IMR-90 (cell line): Measurements from ENCODE around the gene SPATA13. TPM values are rescaled to one million over a fixed set of nuclear protein-coding genes. Genes with fewer than 3 reads are reported as not detected.

ENCODE experiments used
- ATAC-seq: fragments of 200-7000 bp; cut with Tn5 transposase; 2 replicates; pipeline ENCODE4 v1.9.1; 2020; ENCODE audit warnings: low read depth, mild to moderate bottlenecking, moderate library complexity
- BruUV-seq: library from RNA; stranded (reverse); fragments of 400-500 nt; replicated peaks from 2 replicates; lab custom pipeline; 2021; lab: Mats Ljungman, UMichigan
- CTCF ChIA-PET: fragments of 300-600 bp; formaldehyde crosslinking; extraction: SDS; loops from one replicate; lab custom pipeline; 2021; ENCODE audit warnings: antibody characterized with exemption; lab: Yijun Ruan, JAX
- POLR2A ChIA-PET: fragments of 300-600 bp; sonication (Branson Sonifier 250); formaldehyde crosslinking; loops from one replicate; lab custom pipeline; 2022; ENCODE audit warnings: antibody characterized with exemption; ENCODE audit not compliant: unreplicated experiment; lab: Charles Lee
- DNase-seq: peaks from one replicate; pipeline ENCODE4 v3.0.0; 2013
- H2AFZ ChIP-seq: replicated peaks from 2 replicates; pipeline ENCODE3; 2013; ENCODE audit warnings: low read length, mild to moderate bottlenecking; ENCODE audit not compliant: poor library complexity
- H2AK5ac ChIP-seq: 2 replicates; pipeline ENCODE4 v1.6.1; 2013; ENCODE audit warnings: low read depth, low read length, inconsistent platforms
- H2AK9ac ChIP-seq: replicated peaks from 2 replicates; pipeline ENCODE3; 2013; ENCODE audit warnings: mild to moderate bottlenecking, low read depth, low read length, moderate library complexity; ENCODE audit not compliant: poor library complexity
- H2BK120ac ChIP-seq: 2 replicates; pipeline ENCODE4 v1.6.1; 2013; ENCODE audit warnings: low read depth, low read length, inconsistent platforms
- H2BK15ac ChIP-seq: 3 replicates; pipeline ENCODE4 v1.6.1; 2013; ENCODE audit warnings: low read depth, low read length, inconsistent platforms
- H2BK20ac ChIP-seq: 2 replicates; pipeline ENCODE4 v1.6.1; 2013; ENCODE audit warnings: low read depth, mild to moderate bottlenecking, inconsistent platforms, low read length, moderate library complexity
- H2BK5ac ChIP-seq: 2 replicates; pipeline ENCODE4 v1.6.1; 2013; ENCODE audit warnings: mild to moderate bottlenecking, low read depth, low read length, inconsistent platforms; ENCODE audit not compliant: poor library complexity, severe bottlenecking
- H3K14ac ChIP-seq: replicated peaks from 2 replicates; pipeline ENCODE4 v1.6.1; 2013; ENCODE audit warnings: low read depth, low read length, inconsistent platforms
- H3K18ac ChIP-seq: 2 replicates; pipeline ENCODE4 v1.6.1; 2013; ENCODE audit warnings: low read depth, low read length, control low read depth
- H3K23ac ChIP-seq: 2 replicates; pipeline ENCODE4 v1.6.1; 2013; ENCODE audit warnings: low read depth, low read length, inconsistent platforms
- H3K27ac ChIP-seq: 2 replicates; pipeline ENCODE4 v1.5.1; 2013; ENCODE audit warnings: mild to moderate bottlenecking, control low read depth, low read length; ENCODE audit not compliant: insufficient read depth
- H3K27me3 ChIP-seq: 2 replicates; pipeline ENCODE4 v1.6.1; 2013; ENCODE audit warnings: low read length; ENCODE audit not compliant: control insufficient read depth, insufficient read depth
- H3K36me3 ChIP-seq: 2 replicates; pipeline ENCODE4 v1.6.1; 2013; ENCODE audit warnings: low read length, mixed read lengths; ENCODE audit not compliant: control insufficient read depth, insufficient read depth
- H3K4ac ChIP-seq: 2 replicates; pipeline ENCODE4 v1.6.1; 2013; ENCODE audit warnings: low read depth, low read length, inconsistent platforms
- H3K4me1 ChIP-seq: 2 replicates; pipeline ENCODE4 v1.6.1; 2013; ENCODE audit warnings: low read length, mixed read lengths; ENCODE audit not compliant: control insufficient read depth, insufficient read depth
- H3K4me2 ChIP-seq: 2 replicates; pipeline ENCODE4 v1.6.1; 2013; ENCODE audit warnings: low read depth, mild to moderate bottlenecking, control low read depth, low read length, moderate library complexity
- H3K4me3 ChIP-seq: 2 replicates; pipeline ENCODE4 v1.5.1; 2013; ENCODE audit warnings: low read depth, mild to moderate bottlenecking, control low read depth, low read length, moderate library complexity; ENCODE audit not compliant: insufficient read depth
- H3K56ac ChIP-seq: 2 replicates; pipeline ENCODE4 v1.6.1; 2013; ENCODE audit warnings: low read length, inconsistent platforms; ENCODE audit not compliant: insufficient read depth; ENCODE audit errors: extremely low read depth
- H3K79me1 ChIP-seq, 2 experiments: 2 replicates each; pipeline ENCODE4 v1.6.1; 2013; ENCODE audit warnings: low read length in 2 of 2, inconsistent platforms in 1 of 2, low read depth in 1 of 2
- H3K9ac ChIP-seq: 2 replicates; pipeline ENCODE4 v1.6.1; 2013; ENCODE audit warnings: low read depth, low read length, control low read depth
- H3K9me1 ChIP-seq: 2 replicates; pipeline ENCODE4 v1.6.1; 2013; ENCODE audit warnings: low read length, inconsistent platforms; ENCODE audit not compliant: insufficient read depth
- H3K9me3 ChIP-seq: 2 replicates; pipeline ENCODE4 v1.6.1; 2013; ENCODE audit warnings: low read length; ENCODE audit not compliant: control insufficient read depth, insufficient read depth
- H4K20me1 ChIP-seq: 2 replicates; pipeline ENCODE4 v1.6.1; 2013; ENCODE audit warnings: low read length, inconsistent platforms; ENCODE audit not compliant: insufficient read depth
- H4K5ac ChIP-seq: 2 replicates; pipeline ENCODE4 v1.6.1; 2013; ENCODE audit warnings: mild to moderate bottlenecking, low read depth, low read length, control low read depth
- H4K8ac ChIP-seq, 2 experiments: 2 replicates each; pipeline ENCODE4 v1.6.1; 2013; ENCODE audit warnings: low read depth in 2 of 2, low read length in 2 of 2, control low read depth in 1 of 2, inconsistent platforms in 1 of 2
- H4K91ac ChIP-seq: 2 replicates; pipeline ENCODE4 v1.6.1; 2013; ENCODE audit warnings: low read depth, low read length, inconsistent platforms; ENCODE audit not compliant: insufficient read depth
- BHLHE40 ChIP-seq: fragments of 150-350 bp; IDR thresholded peaks from 2 replicates; pipeline ENCODE4 v1.6.1; 2016; ENCODE audit warnings: mild to moderate bottlenecking, low read depth, low read length
- CEBPB ChIP-seq: IDR thresholded peaks from 2 replicates; pipeline ENCODE4 v1.6.1; 2012; ENCODE audit warnings: low read depth, low read length, improper control_type of control experiment
- CHD1 ChIP-seq: IDR thresholded peaks from 2 replicates; pipeline ENCODE4 v1.6.1; 2012; ENCODE audit warnings: low read depth, low read length, improper control_type of control experiment
- CTCF ChIP-seq: conservative IDR thresholded peaks from 2 replicates; pipeline ENCODE4 v1.5.1; 2012; ENCODE audit warnings: mild to moderate bottlenecking, low read depth, low read length, improper control_type of control experiment
- FOS ChIP-seq: fragments of 150-350 bp; IDR thresholded peaks from 2 replicates; pipeline ENCODE4 v1.6.1; 2016; ENCODE audit warnings: low read depth, low read length
- MAFK ChIP-seq: IDR thresholded peaks from 2 replicates; pipeline ENCODE4 v1.6.1; 2012; ENCODE audit warnings: low read depth, low read length, improper control_type of control experiment
- MAZ ChIP-seq: IDR thresholded peaks from 2 replicates; pipeline ENCODE4 v1.6.1; 2012; ENCODE audit warnings: low read depth, mild to moderate bottlenecking, low read length, improper control_type of control experiment, moderate library complexity, borderline replicate concordance
- MXI1 ChIP-seq: IDR thresholded peaks from 2 replicates; pipeline ENCODE4 v1.6.1; 2012; ENCODE audit warnings: low read depth, mild to moderate bottlenecking, low read length, moderate library complexity, borderline replicate concordance
- NFE2L2 ChIP-seq: fragments of 150-350 bp; IDR thresholded peaks from 2 replicates; pipeline ENCODE4 v1.6.1; 2016; ENCODE audit warnings: low read depth, mild to moderate bottlenecking, low read length
- POLR2A ChIP-seq: IDR thresholded peaks from 2 replicates; pipeline ENCODE4 v1.6.1; 2012; ENCODE audit warnings: mild to moderate bottlenecking, low read depth, low read length
- RAD21 ChIP-seq: IDR thresholded peaks from 2 replicates; pipeline ENCODE4 v1.6.1; 2012; ENCODE audit warnings: low read length, improper control_type of control experiment
- RCOR1 ChIP-seq: IDR thresholded peaks from 2 replicates; pipeline ENCODE4 v1.6.1; 2012; ENCODE audit warnings: mild to moderate bottlenecking, low read length, improper control_type of control experiment; ENCODE audit not compliant: insufficient replicate concordance
- RFX5 ChIP-seq: IDR thresholded peaks from 2 replicates; pipeline ENCODE4 v1.8.0; 2012; ENCODE audit warnings: low read depth, mild to moderate bottlenecking, low read length, moderate library complexity
- SMC3 ChIP-seq: fragments of 150-350 bp; IDR thresholded peaks from 2 replicates; pipeline ENCODE4 v1.6.1; 2016; ENCODE audit warnings: low read depth, mild to moderate bottlenecking, antibody characterized with exemption, low read length, moderate library complexity
- WGBS, 2 experiments: methylation state at CpG; one replicate each; pipeline versions ENCODE4 v1.1.5 to v1.1.7; 2013; ENCODE audit warnings: missing lambda C conversion rate in 2 of 2; ENCODE audit not compliant: insufficient read length in 1 of 2; ENCODE audit errors: extremely low coverage in 2 of 2; 5-methylcytosine and 5-hydroxymethylcytosine counted together
- dilution Hi-C: fragments of 300-500 bp; cut with HindIII; formaldehyde crosslinking; loops from one replicate; pipeline ENCODE4 v1.14.3; 2018; ENCODE audit warnings: low sequenced_read_pairs; ENCODE audit not compliant: unreplicated experiment
- in situ Hi-C: fragments of 300-500 bp; cut with MboI; formaldehyde crosslinking; loops from 3 replicates; pipeline ENCODE4 v1.14.3; 2019; ENCODE audit warnings: low sequenced_read_pairs, inconsistent platforms, mixed read lengths
- intact Hi-C: fragments of 100-400 bp; cut with micrococcal nuclease; formaldehyde crosslinking; loops from 2 replicates; pipeline ENCODE4 v1.10.0; 2022
- polyA plus RNA-seq, 3 experiments: library from polyadenylated mRNA; depleted of rRNA; stranded (reverse); fragments of >200 nt; gene quantifications; 2 replicates each; pipeline ENCODE4 v1.2.3, GENCODE V29; 2012; ENCODE audit warnings: low replicate concordance in 1 of 3
- total RNA-seq: library from RNA; depleted of rRNA; stranded (reverse); fragments of >200 nt; gene quantifications from 2 replicates; pipeline ENCODE4 v1.2.3, GENCODE V29; 2012
- TF ChIP-seq, protein P1 (sequence below): fragments of 150-350 bp; IDR thresholded peaks from 2 replicates; pipeline ENCODE4 v1.6.1; 2016; ENCODE audit warnings: low read depth, mild to moderate bottlenecking, low read length, moderate library complexity, borderline replicate concordance
- TF ChIP-seq, protein P2 (sequence below): fragments of 150-350 bp; IDR thresholded peaks from 2 replicates; pipeline ENCODE4 v1.6.1; 2017; ENCODE audit warnings: mild to moderate bottlenecking, antibody characterized with exemption, low read length, low read depth

SPATA13 gene
- total and polyA plus RNA-seq, 2 of the 4 experiments (the other 2 are of a cell fraction) = 10.5 to 12.5 TPM

- no peak for ATAC-seq
- Histone ChIP-seq H3K9me3 (no peaks in the 10 kb centered on the region), H3K4me1 (peaks cover 17% of the 10 kb centered on the region), H3K4me3 (no peak overlapping the region), H2BK5ac (no peak overlapping the region), H3K4ac (no peak overlapping the region), H3K4me2 (peak overlapping the region; percentile 75), H3K9ac (no peak overlapping the region), H4K5ac (no peak overlapping the region), H2AK5ac (no peak overlapping the region), H3K27me3 (no peaks in the 10 kb centered on the region), H3K18ac (no peak overlapping the region), H3K27ac (no peak overlapping the region), H3K36me3 (no peaks in the 10 kb centered on the region), H3K56ac (no peak overlapping the region), H2AK9ac (no peak overlapping the region), H3K79me1 (peaks cover 32 to 77% of the 10 kb centered on the region in 2 experiments), H3K23ac (no peak overlapping the region), H3K14ac (no peak overlapping the region), H2BK120ac (no peak overlapping the region), H4K91ac (no peak overlapping the region), H4K8ac (no peak overlapping the region), H3K9me1 (peaks cover 11% of the 10 kb centered on the region; the same call in 1 of the 2 replicates), H4K20me1 (no peaks in the 10 kb centered on the region; the same call in 1 of the 2 replicates), H2BK20ac (no peak overlapping the region), H2AFZ (no peak overlapping the region), H2BK15ac (no peak overlapping the region)
- CTCF ChIA-PET = interaction anchor here (0.8 to 1.3 kb wide), 2 partner anchors 126 kb away, joined by 3 to 4 read pairs; no protein-coding TSS in a partner anchor
- TF ChIP-seq POLR2A = no peak
- no peak for TF ChIP-seq NFE2L2
- TF ChIP-seq, protein P1, sequence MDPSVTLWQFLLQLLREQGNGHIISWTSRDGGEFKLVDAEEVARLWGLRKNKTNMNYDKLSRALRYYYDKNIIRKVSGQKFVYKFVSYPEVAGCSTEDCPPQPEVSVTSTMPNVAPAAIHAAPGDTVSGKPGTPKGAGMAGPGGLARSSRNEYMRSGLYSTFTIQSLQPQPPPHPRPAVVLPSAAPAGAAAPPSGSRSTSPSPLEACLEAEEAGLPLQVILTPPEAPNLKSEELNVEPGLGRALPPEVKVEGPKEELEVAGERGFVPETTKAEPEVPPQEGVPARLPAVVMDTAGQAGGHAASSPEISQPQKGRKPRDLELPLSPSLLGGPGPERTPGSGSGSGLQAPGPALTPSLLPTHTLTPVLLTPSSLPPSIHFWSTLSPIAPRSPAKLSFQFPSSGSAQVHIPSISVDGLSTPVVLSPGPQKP = no peak
- no peak for TF ChIP-seq CHD1
- TF ChIP-seq BHLHE40 = no peak
- no peak for TF ChIP-seq MAZ
- TF ChIP-seq MXI1 = no peak
- TF ChIP-seq RAD21 = no peak
- TF ChIP-seq CTCF = no peak
- TF ChIP-seq RCOR1 = no peak
- TF ChIP-seq MAFK = no peak
- TF ChIP-seq, protein P2, sequence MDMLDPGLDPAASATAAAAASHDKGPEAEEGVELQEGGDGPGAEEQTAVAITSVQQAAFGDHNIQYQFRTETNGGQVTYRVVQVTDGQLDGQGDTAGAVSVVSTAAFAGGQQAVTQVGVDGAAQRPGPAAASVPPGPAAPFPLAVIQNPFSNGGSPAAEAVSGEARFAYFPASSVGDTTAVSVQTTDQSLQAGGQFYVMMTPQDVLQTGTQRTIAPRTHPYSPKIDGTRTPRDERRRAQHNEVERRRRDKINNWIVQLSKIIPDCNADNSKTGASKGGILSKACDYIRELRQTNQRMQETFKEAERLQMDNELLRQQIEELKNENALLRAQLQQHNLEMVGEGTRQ = no peak
- no peak for TF ChIP-seq CEBPB
- no peak for TF ChIP-seq SMC3
- no peak for TF ChIP-seq FOS
- TF ChIP-seq RFX5 = no peak
- no peak for DNase-seq
- WGBS, 2 experiments = no CpG with 5 or more reads among the region's 1 CpG
- POLR2A ChIA-PET = no interaction called here
- no TSS peak for BruUV-seq
- intact Hi-C loops (no loop called here), in situ Hi-C loops (no loop called here), dilution Hi-C loops (no loop called here)
Measured at GRCh38 chr13:24179486-24179850, 18.9 kb downstream of the SPATA13 start.
